ENCODE measurements around the gene TIMD4.
A peak's percentile ranks its signal among the peaks of the same experiment; 100 is the strongest.
"Not testable (repeated sequence)": the region's sequence is repeated elsewhere in the genome, so short reads cannot be mapped to it uniquely, and the experiment has no call there.

The TIMD4 gene

GRCh38 chr5:156963125-156963524 is at the start of gene TIMD4:
TSS of gene TIMD4 (minus strand) at chr5:156963226. CDS start at chr5:156963198, 28 bp downstream.
- peak; percentile 9 for DNase-seq (ENCODE audit: low spot score)

- DNase-seq (ENCODE audit: low spot score) = no peak
Observed at GRCh38 chr5:157006262-157006661, 43.2 kb upstream of the TIMD4 start.

GRCh38 chr5:157004893-157005551 is 42.0 kb upstream of the TIMD4 start:
- DNase-seq (ENCODE audit: low spot score) = no peak

- DNase-seq (ENCODE audit: low spot score) = peak; percentile 15
Observed at GRCh38 chr5:156991714-156992113, 28.7 kb upstream of the TIMD4 start.

GRCh38 chr5:156984064-156984463 is 21.0 kb upstream of the TIMD4 start:
- DNase-seq (ENCODE audit: low spot score) = no peak

- peak; percentile 4 for DNase-seq (ENCODE audit: low spot score)
Observed at GRCh38 chr5:156981481-156981880, 18.5 kb upstream of the TIMD4 start.

GRCh38 chr5:156974328-156974727 is 11.3 kb upstream of the TIMD4 start:
- no peak for DNase-seq (ENCODE audit: low spot score)

GRCh38 chr5:156971848-156972525 is 9.0 kb upstream of the TIMD4 start:
- DNase-seq (ENCODE audit: low spot score) = no peak

- no peak for DNase-seq (ENCODE audit: low spot score)
Observed at GRCh38 chr5:156971415-156971814, 8.4 kb upstream of the TIMD4 start.

- DNase-seq (ENCODE audit: low spot score) = not testable (repeated sequence)
Observed at GRCh38 chr5:156967386-156967785, 4.4 kb upstream of the TIMD4 start.

GRCh38 chr5:156956321-156956720 is 6.7 kb downstream of the TIMD4 start:
- DNase-seq (ENCODE audit: low spot score) = no peak

- no peak for DNase-seq (ENCODE audit: low spot score)
Observed at GRCh38 chr5:156951359-156951758, 11.7 kb downstream of the TIMD4 start.

GRCh38 chr5:156950716-156951115 is 12.3 kb downstream of the TIMD4 start:
- no peak for DNase-seq (ENCODE audit: low spot score)

- no peak for DNase-seq (ENCODE audit: low spot score)
Observed at GRCh38 chr5:156949424-156949823, 13.6 kb downstream of the TIMD4 start.

GRCh38 chr5:156947925-156948324 is 15.1 kb downstream of the TIMD4 start:
- DNase-seq (ENCODE audit: low spot score) = no peak

GRCh38 chr5:156942064-156942463 is 21.0 kb downstream of the TIMD4 start:
- DNase-seq (ENCODE audit: low spot score) = no peak

- not testable (repeated sequence) for DNase-seq (ENCODE audit: low spot score)
Observed at GRCh38 chr5:156940462-156940861, 22.6 kb downstream of the TIMD4 start.

GRCh38 chr5:156936972-156937371 is 26.1 kb downstream of the TIMD4 start:
- no peak for DNase-seq (ENCODE audit: low spot score)

GRCh38 chr5:156934450-156935211 is 28.4 kb downstream of the TIMD4 start:
- peak; percentile 50 for DNase-seq (ENCODE audit: low spot score)

GRCh38 chr5:156929366-156929948 is 33.6 kb downstream of the TIMD4 start:
- DNase-seq (ENCODE audit: low spot score) = no peak

GRCh38 chr5:156927545-156927944 is 35.5 kb downstream of the TIMD4 start:
- no peak for DNase-seq (ENCODE audit: low spot score)

- not testable (repeated sequence) for DNase-seq (ENCODE audit: low spot score)
Observed at GRCh38 chr5:156925767-156926166, 37.3 kb downstream of the TIMD4 start.

All from Ammon's horn (tissue), 1 donor.